ENCODE measurements around the gene ARFGAP1. TPM values are rescaled to one million over a fixed set of nuclear protein-coding genes. Genes with fewer than 3 reads are reported as not detected.

Gene ARFGAP1
- total and polyA plus RNA-seq, 2 donors (not counting 3 experiments of a cell fraction or from before 2014, with no cell fraction given) = 93.7 to 126 TPM

- no peaks in the 10 kb centered on the region for H3K9me1 ChIP-seq (replicated peaks; ENCODE audit: control insufficient read depth, extremely low read depth, insufficient read depth, low read length)
- POLR2A ChIA-PET = no interaction called here
- CTCF ChIA-PET = interaction anchor here (1.1 to 3.2 kb wide), 4 partner anchors 9 to 61 kb away, joined by 3 to 22 read pairs (median 9); no protein-coding TSS in a partner anchor
- peaks cover 5% of the 10 kb centered on the region for H3K79me2 ChIP-seq (ENCODE audit: control insufficient read depth, insufficient read depth, low read length)
- no peak overlapping the region for H2AFZ ChIP-seq (ENCODE audit: low read depth, low read length)
- FAIRE-seq (no peak), DNase-seq (ENCODE audit: low read depth, low spot score) (no peak)
- dilution Hi-C loops (cut with MboI; ENCODE audit: extremely low pct_ligation_motif_present, low sequenced_read_pairs) = no loop called here
- H3K4me2 ChIP-seq (ENCODE audit: insufficient read depth, low read length) = no peak overlapping the region
- H4K20me1 ChIP-seq (replicated peaks; ENCODE audit: control insufficient read depth, extremely low read depth, insufficient read depth, low read length) = no peaks in the 10 kb centered on the region
- H3K9ac ChIP-seq (replicated peaks; ENCODE audit: extremely low read depth, insufficient read depth, low read length) = no peak overlapping the region
- no peaks in the 10 kb centered on the region for H3K9me3 ChIP-seq (replicated peaks; ENCODE audit: control insufficient read depth, insufficient read depth, low read length)
- intact Hi-C loops (cut with micrococcal nuclease) = no loop called here
- BruUV-seq (replicated peaks) = no TSS peak
- H3K27me3 ChIP-seq (ENCODE audit: control insufficient read depth in 2 of 2, insufficient read depth in 2 of 2, low read length in 2 of 2) = no peaks in the 10 kb centered on the region
- no peaks in the 10 kb centered on the region for H3K4me1 ChIP-seq (ENCODE audit: control insufficient read depth, extremely low read depth, insufficient read depth, low read length)
- no peak overlapping the region for H3K4me3 ChIP-seq (replicated peaks in 1 of 3; ENCODE audit: insufficient read depth in 1 of 3, low read depth in 1 of 3, low read length in 3 of 3)
- TF ChIP-seq, protein P1, sequence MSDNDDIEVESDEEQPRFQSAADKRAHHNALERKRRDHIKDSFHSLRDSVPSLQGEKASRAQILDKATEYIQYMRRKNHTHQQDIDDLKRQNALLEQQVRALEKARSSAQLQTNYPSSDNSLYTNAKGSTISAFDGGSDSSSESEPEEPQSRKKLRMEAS (IDR thresholded peaks at IDR 0.05; ENCODE audit: insufficient read depth, insufficient read length) = no peak
- TF ChIP-seq JUN (IDR thresholded peaks at IDR 0.05; ENCODE audit: borderline replicate concordance, insufficient read depth, insufficient read length, low read depth) (no peak), MYC (IDR thresholded peaks at IDR 0.05; ENCODE audit: low read depth, low read length) (no peak), CTCF (IDR thresholded peaks at IDR 0.05; ENCODE audit: extremely low read depth in 1 of 2, insufficient read depth in 1 of 2, low read depth in 1 of 2, low read length in 2 of 2) (no peak), EZH2 (IDR thresholded peaks at IDR 0.05; ENCODE audit: borderline replicate concordance, low read depth, low read length, severe bottlenecking) (no peak), POLR2A (IDR thresholded peaks at IDR 0.05; ENCODE audit: low read depth, low read length) (no peak), FOS (IDR thresholded peaks at IDR 0.05; ENCODE audit: borderline replicate concordance, insufficient read depth, low read length) (no peak)
- H3K36me3 ChIP-seq (ENCODE audit: control insufficient read depth in 2 of 2, extremely low read depth in 1 of 2, insufficient read depth in 2 of 2, low read length in 2 of 2) = peaks cover 7 to 61% of the 10 kb centered on the region in 2 experiments
- no peak overlapping the region for H3K27ac ChIP-seq (ENCODE audit: insufficient read depth, low read depth, low read length)
These were observed 9.4 kb downstream of the ARFGAP1 start for GRCh38 chr20:63281742-63282665.
